HCT116 (cell line): Measurements from ENCODE around the gene SHANK1. TPM values are rescaled to one million over a fixed set of nuclear protein-coding genes. Genes with fewer than 3 reads are reported as not detected.

Source experiments
- ATAC-seq: fragments of 200-7000 bp; cut with Tn5 transposase; 2 replicates; pipeline ENCODE4 v1.9.1; 2020; ENCODE audit warnings: mild to moderate bottlenecking, moderate library complexity
- BruUV-seq: library from RNA; stranded (reverse); fragments of 400-500 nt; replicated peaks from 2 replicates; lab custom pipeline; 2021; lab: Mats Ljungman, UMichigan
- CTCF ChIA-PET: fragments of 300-600 bp; sonication (Branson Sonifier 250); formaldehyde crosslinking; loops from one replicate; lab custom pipeline; 2021; ENCODE audit warnings: antibody characterized with exemption; lab: Charles Lee
- POLR2A ChIA-PET: fragments of 300-600, 350-600 bp; sonication (Branson Sonifier 250); formaldehyde crosslinking; loops from one replicate; lab custom pipeline; 2021; ENCODE audit warnings: antibody characterized with exemption; lab: Charles Lee
- RAD21 ChIA-PET, 2 experiments: fragments of 300-600 bp; sonication (Branson Sonifier 250); formaldehyde crosslinking; loops; one replicate each; lab custom pipeline; 2023; ENCODE audit warnings: low total read pairs in 2 of 2; ENCODE audit not compliant: uncharacterized antibody in 2 of 2, unreplicated experiment in 2 of 2, low non-redundant PET in 1 of 2; lab: Charles Lee
- DNase-seq: peaks from one replicate; pipeline ENCODE4 v3.0.0-alpha.2; 2010; ENCODE audit warnings: low read depth, low spot score
- H2AFZ ChIP-seq: fragments of 200-600 bp; shearing (Covaris generic), sonication (generic); 2 replicates; pipeline ENCODE4 v1.6.1; 2017; ENCODE audit warnings: low read depth, mixed run types, mixed read lengths, antibody characterized with exemption, low read length; ENCODE audit not compliant: poor library complexity, severe bottlenecking
- H3K27ac ChIP-seq: 2 replicates; pipeline ENCODE4 v1.5.1; 2012; ENCODE audit warnings: low read depth, low read length
- H3K27me3 ChIP-seq: fragments of 200-600 bp; sonication (generic); 2 replicates; pipeline ENCODE4 v1.6.1; 2016; ENCODE audit warnings: mixed run types, low read length, mixed read lengths; ENCODE audit not compliant: insufficient read depth
- H3K36me3 ChIP-seq, 2 experiments: fragments of 200-500 bp in 1 of 2; fragments of 200-600 bp in 1 of 2; sonication (Bioruptor generic) in 1 of 2; sonication (generic) in 1 of 2; 2 replicates each; pipeline versions ENCODE4 v1.5.1 to v1.6.1; 2014 to 2016; ENCODE audit warnings: low read length in 2 of 2, inconsistent platforms in 1 of 2, mixed read lengths in 1 of 2, mixed run types in 1 of 2; ENCODE audit not compliant: insufficient read depth in 2 of 2, control insufficient read depth in 1 of 2
- H3K4me1 ChIP-seq, 2 experiments: fragments of 200-600 bp in 1 of 2; sonication (generic) in 1 of 2; 2 replicates each; pipeline versions ENCODE4 v1.5.1 to v1.6.1; 2012 to 2017; ENCODE audit warnings: low read length in 2 of 2, inconsistent platforms in 1 of 2, mild to moderate bottlenecking in 1 of 2, mixed read lengths in 1 of 2, mixed run types in 1 of 2, moderate library complexity in 1 of 2; ENCODE audit not compliant: insufficient read depth in 2 of 2, control insufficient read depth in 1 of 2
- H3K4me2 ChIP-seq: fragments of 200-600 bp; sonication (generic); 2 replicates; pipeline ENCODE4 v1.6.1; 2017; ENCODE audit warnings: mixed run types, low read length, mixed read lengths
- H3K4me3 ChIP-seq, 2 experiments: fragments of 200-600 bp in 1 of 2; sonication (generic) in 1 of 2; replicated peaks in 1 of 2; 2 replicates each; pipeline ENCODE4 v1.5.1; 2011 to 2016; ENCODE audit warnings: low read length in 2 of 2, control low read depth in 1 of 2, low read depth in 1 of 2, mild to moderate bottlenecking in 1 of 2, mixed read lengths in 1 of 2, mixed run types in 1 of 2
- H3K79me2 ChIP-seq: fragments of 200-600 bp; sonication (generic); 2 replicates; pipeline ENCODE4 v1.6.1; 2017; ENCODE audit warnings: mild to moderate bottlenecking, mixed run types, low read length, moderate library complexity, mixed read lengths; ENCODE audit not compliant: insufficient read depth
- H3K9ac ChIP-seq: fragments of 200-600 bp; sonication (generic); 2 replicates; pipeline ENCODE4 v1.6.1; 2016; ENCODE audit warnings: low read length, mixed read lengths
- H3K9me2 ChIP-seq: fragments of 200-600 bp; sonication (generic), shearing (Covaris generic); 2 replicates; pipeline ENCODE4 v1.6.1; 2017; ENCODE audit warnings: mixed run types, mild to moderate bottlenecking, moderate library complexity; ENCODE audit not compliant: insufficient read depth
- H3K9me3 ChIP-seq, 2 experiments: fragments of 200-500 bp in 1 of 2; fragments of 200-600 bp in 1 of 2; sonication (Bioruptor generic) in 1 of 2; sonication (generic) in 1 of 2; 2 replicates each; pipeline ENCODE4 v1.6.1; 2014 to 2017; ENCODE audit warnings: low read length in 2 of 2, mixed read lengths in 2 of 2, inconsistent platforms in 1 of 2, low read depth in 1 of 2, mild to moderate bottlenecking in 1 of 2, mixed run types in 1 of 2, moderate library complexity in 1 of 2; ENCODE audit not compliant: control insufficient read depth in 1 of 2, insufficient read depth in 1 of 2
- H4K20me1 ChIP-seq: fragments of 200-600 bp; sonication (generic), shearing (Covaris generic); 2 replicates; pipeline ENCODE4 v1.6.1; 2017; ENCODE audit warnings: mixed run types, mild to moderate bottlenecking, moderate library complexity; ENCODE audit not compliant: insufficient read depth
- CBX3 ChIP-seq: IDR thresholded peaks from 2 replicates; pipeline ENCODE4 v1.6.1; 2012; ENCODE audit warnings: low read depth
- EGR1 ChIP-seq: IDR thresholded peaks from 2 replicates; pipeline ENCODE4 v1.6.1; 2012; ENCODE audit warnings: low read depth
- ELF1 ChIP-seq: IDR thresholded peaks from 2 replicates; pipeline ENCODE4 v1.6.1; 2012; ENCODE audit warnings: low read depth, borderline replicate concordance
- EZH2phosphoT487 ChIP-seq: fragments of 200-600 bp; IDR thresholded peaks from 2 replicates; pipeline ENCODE4 v1.6.1; 2018; ENCODE audit warnings: antibody characterized with exemption, borderline replicate concordance
- FOSL1 ChIP-seq: IDR thresholded peaks from 2 replicates; pipeline ENCODE4 v1.6.1; 2012; ENCODE audit warnings: low read depth
- RAD21 ChIP-seq: IDR thresholded peaks from 2 replicates; pipeline ENCODE4 v1.6.1; 2012; ENCODE audit warnings: low read depth, mild to moderate bottlenecking
- SIN3A ChIP-seq: IDR thresholded peaks from 2 replicates; pipeline ENCODE4 v1.6.1; 2012; ENCODE audit warnings: low read depth
- SP1 ChIP-seq: IDR thresholded peaks from 2 replicates; pipeline ENCODE4 v1.6.1; 2012; ENCODE audit warnings: low read depth
- SRF ChIP-seq: IDR thresholded peaks from 2 replicates; pipeline ENCODE4 v1.6.1; 2012; ENCODE audit warnings: low read depth
- YY1 ChIP-seq: IDR thresholded peaks from 2 replicates; pipeline ENCODE4 v1.6.1; 2011; ENCODE audit warnings: low read length, low read depth, moderate library complexity, mild to moderate bottlenecking; ENCODE audit not compliant: insufficient replicate concordance; ENCODE audit errors: extremely low read depth
- intact Hi-C: fragments of 100-400 bp; cut with micrococcal nuclease; formaldehyde crosslinking; loops from 2 replicates; pipeline ENCODE4 v1.10.0; 2022
- total RNA-seq: library from RNA; stranded (reverse); gene quantifications from one replicate; pipeline ENCODE4 v1.2.1, GENCODE V29; 2021; ENCODE audit not compliant: unreplicated experiment
- TF ChIP-seq, protein P1 (sequence below): IDR thresholded peaks from 2 replicates; pipeline ENCODE4 v1.6.1; 2012
- TF ChIP-seq, protein P2 (sequence below): IDR thresholded peaks from 2 replicates; pipeline ENCODE4 v1.6.1; 2012
- TF ChIP-seq, protein P3 (sequence below), 3 experiments: fragments of 200-600 bp in 1 of 3; sonication (generic) in 1 of 3; IDR thresholded peaks in 2 of 3; conservative IDR thresholded peaks in 1 of 3; 2 replicates each; pipeline ENCODE4 v1.5.1; 2012 to 2017; ENCODE audit warnings: low read depth in 2 of 3, low read length in 2 of 3, antibody characterized with exemption in 1 of 3, borderline replicate concordance in 1 of 3, control low read depth in 1 of 3, mild to moderate bottlenecking in 1 of 3, mixed read lengths in 1 of 3, mixed run types in 1 of 3, moderate library complexity in 1 of 3; ENCODE audit not compliant: insufficient read depth in 1 of 3

Gene SHANK1
- total RNA-seq, 1 experiment from 2014 or later: 3.0 TPM

DNA sequence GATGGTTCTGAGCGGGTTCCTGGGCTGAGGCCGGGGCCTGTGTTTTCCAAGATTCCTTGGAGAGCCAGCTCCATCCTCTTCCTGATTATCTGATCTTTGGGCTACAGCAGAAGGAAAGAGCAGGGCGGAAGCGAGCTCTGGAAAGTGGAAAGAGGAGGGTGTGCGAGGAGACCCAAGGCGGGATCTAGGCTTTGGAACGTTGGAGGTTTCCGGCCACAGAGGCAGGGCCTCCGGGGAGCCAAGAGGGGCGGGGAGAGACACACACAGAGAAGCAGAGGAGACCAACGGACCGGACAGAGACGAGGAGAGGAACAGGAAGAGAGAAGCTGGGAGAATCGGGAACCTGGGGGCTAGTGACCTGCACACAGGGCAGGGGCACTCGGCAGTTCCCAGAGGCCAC lies 3.5 kb upstream of the SHANK1 start, which contains the start of gene CLEC11A:
CLEC11A (plus strand) TSS at position 296 of the 400 bp plus-strand sequence. CDS start 162 bp downstream, outside the sequence.
- Histone ChIP-seq H3K27me3 (no peaks in the 10 kb centered on the region), H3K79me2 (peaks cover 16% of the 10 kb centered on the region), H3K4me2 (peak within 1 kb of the TSS; percentile 97), H3K4me1 (peaks cover 18 to 49% of the 10 kb centered on the region in 2 experiments; a peak in 3 of 4 replicates), H3K9ac (peak within 1 kb of the TSS; percentile 66), H3K9me2 (no peaks in the 10 kb centered on the region), H3K36me3 (no peaks in the 10 kb centered on the region), H2AFZ (no peak within 1 kb of the TSS), H3K4me3 (peak within 1 kb of the TSS; percentile 50 to 93), H3K27ac (peak within 1 kb of the TSS; percentile 71), H4K20me1 (no peaks in the 10 kb centered on the region), H3K9me3 (no peaks in the 10 kb centered on the region)
- POLR2A ChIA-PET: interaction anchor here (0.6 kb wide), 1 partner anchor 208 kb away, joined by 3 read pairs; no protein-coding TSS in a partner anchor
- CTCF ChIA-PET: interaction anchor here (0.8 to 1.5 kb wide), 2 partner anchors 18 to 199 kb away, joined by 3 to 4 read pairs; no protein-coding TSS in a partner anchor
- ATAC-seq (no peak), DNase-seq (no peak)
- TF ChIP-seq FOSL1: no peak
- TF ChIP-seq, protein P1, sequence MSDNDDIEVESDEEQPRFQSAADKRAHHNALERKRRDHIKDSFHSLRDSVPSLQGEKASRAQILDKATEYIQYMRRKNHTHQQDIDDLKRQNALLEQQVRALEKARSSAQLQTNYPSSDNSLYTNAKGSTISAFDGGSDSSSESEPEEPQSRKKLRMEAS: no peak
- TF ChIP-seq, protein P2, sequence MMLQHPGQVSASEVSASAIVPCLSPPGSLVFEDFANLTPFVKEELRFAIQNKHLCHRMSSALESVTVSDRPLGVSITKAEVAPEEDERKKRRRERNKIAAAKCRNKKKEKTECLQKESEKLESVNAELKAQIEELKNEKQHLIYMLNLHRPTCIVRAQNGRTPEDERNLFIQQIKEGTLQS: no peak
- intact Hi-C loops: loop anchor here (5.0 kb wide), 1 partner anchor 59 kb away; no protein-coding TSS in a partner anchor
- RAD21 ChIA-PET: no interaction called here
- BruUV-seq: no TSS peak

DNA sequence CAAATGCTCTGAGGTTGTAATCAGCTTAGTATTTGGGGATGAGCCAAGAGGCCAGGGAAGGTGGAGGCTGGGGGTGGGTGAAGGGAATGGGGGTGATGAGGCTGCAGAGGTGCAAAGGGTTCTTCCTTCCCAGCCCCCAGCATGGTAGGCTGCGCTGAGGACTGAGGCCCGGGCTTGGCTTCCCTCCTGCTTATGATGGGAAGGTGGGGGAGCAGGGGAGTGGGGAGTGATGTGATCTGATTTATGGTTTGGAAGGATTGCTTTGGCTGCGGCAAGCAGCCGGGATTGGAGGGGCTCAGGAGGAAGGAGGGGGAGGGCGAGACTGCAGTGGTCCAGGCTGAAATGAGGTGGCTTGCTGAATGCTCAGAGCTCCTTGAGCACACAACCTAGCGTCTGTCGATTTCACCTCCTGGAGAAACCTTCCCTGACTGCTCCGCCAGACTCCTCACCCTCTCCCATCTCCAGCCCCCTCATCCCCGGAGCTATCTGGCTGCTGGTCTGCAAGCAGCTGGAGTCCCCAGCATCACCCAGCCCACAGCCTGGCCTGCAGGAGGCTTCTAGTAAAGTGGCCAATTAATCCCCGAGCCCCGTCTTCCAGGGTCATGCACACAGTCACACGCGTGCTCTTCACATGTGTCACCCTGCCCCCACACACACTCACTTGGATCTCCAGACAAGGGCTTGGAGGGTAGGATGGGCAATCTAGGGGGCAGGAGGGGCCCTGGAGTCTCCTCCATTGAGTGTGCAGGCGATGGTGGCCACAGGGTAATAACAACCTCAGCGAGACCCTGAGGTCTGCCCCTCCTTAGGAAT lies 2.8 kb upstream of the SHANK1 start:
- intact Hi-C loops: loop anchor here (5.0 kb wide), 1 partner anchor 60 kb away; no protein-coding TSS in a partner anchor
- RAD21 ChIA-PET: no interaction called here
- no peak for TF ChIP-seq YY1
- TF ChIP-seq, protein P3, sequence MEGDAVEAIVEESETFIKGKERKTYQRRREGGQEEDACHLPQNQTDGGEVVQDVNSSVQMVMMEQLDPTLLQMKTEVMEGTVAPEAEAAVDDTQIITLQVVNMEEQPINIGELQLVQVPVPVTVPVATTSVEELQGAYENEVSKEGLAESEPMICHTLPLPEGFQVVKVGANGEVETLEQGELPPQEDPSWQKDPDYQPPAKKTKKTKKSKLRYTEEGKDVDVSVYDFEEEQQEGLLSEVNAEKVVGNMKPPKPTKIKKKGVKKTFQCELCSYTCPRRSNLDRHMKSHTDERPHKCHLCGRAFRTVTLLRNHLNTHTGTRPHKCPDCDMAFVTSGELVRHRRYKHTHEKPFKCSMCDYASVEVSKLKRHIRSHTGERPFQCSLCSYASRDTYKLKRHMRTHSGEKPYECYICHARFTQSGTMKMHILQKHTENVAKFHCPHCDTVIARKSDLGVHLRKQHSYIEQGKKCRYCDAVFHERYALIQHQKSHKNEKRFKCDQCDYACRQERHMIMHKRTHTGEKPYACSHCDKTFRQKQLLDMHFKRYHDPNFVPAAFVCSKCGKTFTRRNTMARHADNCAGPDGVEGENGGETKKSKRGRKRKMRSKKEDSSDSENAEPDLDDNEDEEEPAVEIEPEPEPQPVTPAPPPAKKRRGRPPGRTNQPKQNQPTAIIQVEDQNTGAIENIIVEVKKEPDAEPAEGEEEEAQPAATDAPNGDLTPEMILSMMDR (IDR thresholded peaks at IDR 0.05 in 2 of 3, conservative IDR thresholded peaks at IDR 0.05 in 1 of 3; ENCODE audit: borderline replicate concordance in 1 of 3, insufficient read depth in 1 of 3, low read depth in 2 of 3, low read length in 2 of 3): no peak
- TF ChIP-seq EZH2phosphoT487: no peak
- no peak for TF ChIP-seq SRF
- no peak for TF ChIP-seq CBX3
- no peak for TF ChIP-seq EGR1
- no peak for TF ChIP-seq FOSL1
- no peak for TF ChIP-seq ELF1
- TF ChIP-seq, protein P1: no peak
- TF ChIP-seq SIN3A: no peak
- TF ChIP-seq SP1: no peak
- no peak for TF ChIP-seq RAD21

More for the DNA sequence above, 2.8 kb upstream of the SHANK1 start:
- Histone ChIP-seq H3K27ac (no peak overlapping the region), H3K9ac (no peak overlapping the region), H3K9me2 (no peaks in the 10 kb centered on the region), H3K79me2 (peaks cover 16% of the 10 kb centered on the region), H3K9me3 (no peaks in the 10 kb centered on the region), H3K36me3 (no peaks in the 10 kb centered on the region), H4K20me1 (no peaks in the 10 kb centered on the region), H3K4me2 (no peak overlapping the region), H3K4me1 (peaks cover 18 to 53% of the 10 kb centered on the region in 2 experiments; a peak in 3 of 4 replicates), H3K27me3 (no peaks in the 10 kb centered on the region), H3K4me3 (no peak overlapping the region), H2AFZ (no peak overlapping the region)
- no TSS peak for BruUV-seq
- DNase-seq (no peak), ATAC-seq (no peak)
- ChIA-PET POLR2A (no interaction called here), CTCF (interaction anchor here (1.5 kb wide), 1 partner anchor 200 kb away, joined by 4 read pairs; no protein-coding TSS in a partner anchor)
